ENCODE results near the gene IRF6. TPM values are rescaled to one million over a fixed set of nuclear protein-coding genes. Genes with fewer than 3 reads are reported as not detected.

IRF6 gene
- total RNA-seq, 1 donor, result 0.94 TPM

DNA sequence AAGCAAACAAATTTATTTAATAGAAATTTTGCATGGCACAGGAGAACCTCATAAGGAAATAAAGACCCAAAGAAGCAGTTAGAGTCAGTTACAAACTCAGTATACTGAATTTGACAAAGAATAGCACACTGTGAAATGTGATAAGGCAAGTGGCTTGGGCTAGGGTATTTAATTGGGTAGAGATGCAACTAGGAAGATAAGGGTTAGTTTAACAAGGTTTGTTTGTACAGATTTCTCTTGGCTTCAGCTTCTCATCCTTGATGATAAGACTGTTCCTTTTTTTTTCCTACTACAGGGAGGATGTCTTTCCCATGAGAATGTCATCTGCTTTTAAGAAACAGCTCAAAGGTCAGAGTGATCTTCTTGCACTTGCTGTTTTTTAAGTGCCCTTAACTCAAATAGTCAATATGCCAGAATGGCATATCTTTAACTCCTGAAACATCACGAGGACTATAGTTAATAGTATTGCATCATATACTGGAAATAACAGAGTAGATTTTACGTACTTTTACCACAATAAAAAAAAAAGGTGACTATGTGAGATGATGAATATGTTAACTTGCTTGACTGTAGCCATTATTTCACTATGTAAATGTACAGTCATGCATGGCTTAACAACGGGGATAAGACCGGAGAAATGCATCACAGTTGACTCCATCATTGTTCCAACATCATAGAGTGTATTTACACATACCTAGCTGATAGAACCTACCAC lies 59.3 kb downstream of the IRF6 start:
- no peaks in the 10 kb centered on the region for H3K9me3 ChIP-seq (ENCODE audit: low read depth, low read length)
- H3K27me3 ChIP-seq (ENCODE audit: insufficient read depth, low read length), result no peaks in the 10 kb centered on the region
- no peak overlapping the region for H3K4me3 ChIP-seq (ENCODE audit: low read length)
- H3K4me1 ChIP-seq (ENCODE audit: insufficient read depth, low read length), result peaks cover 39% of the 10 kb centered on the region

GRCh38 chr1:209743145-209743482 lies 62.8 kb downstream of the IRF6 start:
- H3K27me3 ChIP-seq (ENCODE audit: insufficient read depth, low read length), result no peaks in the 10 kb centered on the region
- no peak overlapping the region for H3K4me3 ChIP-seq (ENCODE audit: low read length)
- peaks cover 10% of the 10 kb centered on the region for H3K4me1 ChIP-seq (ENCODE audit: insufficient read depth, low read length)
- H3K9me3 ChIP-seq (ENCODE audit: low read depth, low read length), result no peaks in the 10 kb centered on the region

DNA sequence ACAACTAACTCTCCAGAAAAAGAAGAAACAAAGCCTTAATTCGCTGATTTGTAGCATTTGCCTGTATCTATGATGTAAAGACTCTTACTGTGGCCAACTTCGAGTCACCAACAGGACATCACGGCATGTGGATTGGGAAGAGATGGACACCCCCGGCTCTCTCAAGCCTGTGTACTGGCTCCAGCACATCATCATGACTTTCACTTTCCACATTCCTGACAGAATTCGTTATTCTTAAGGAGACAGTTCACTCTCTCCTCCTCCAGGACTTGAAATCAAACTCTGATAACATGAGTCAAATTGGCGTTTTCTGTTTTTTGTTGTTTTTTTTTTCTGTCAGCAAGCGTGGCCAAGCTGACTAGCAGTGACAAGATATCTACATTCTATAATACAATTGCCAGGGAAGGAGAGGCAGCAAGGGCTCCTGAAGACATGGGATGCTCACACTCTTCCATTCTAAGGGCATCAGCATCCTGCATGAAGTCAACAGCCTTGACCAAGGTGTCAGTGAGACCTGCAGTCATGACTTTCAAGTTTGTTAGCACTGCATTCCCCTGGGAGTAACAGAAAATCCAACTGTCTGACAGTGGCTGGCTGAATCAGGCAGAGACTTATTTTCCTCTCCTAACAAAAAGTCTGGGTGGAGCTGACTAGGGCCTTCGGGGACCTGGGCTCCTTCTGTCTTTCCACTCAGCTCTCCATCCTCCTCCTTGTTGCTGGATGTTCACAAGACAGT lies 63.4 kb downstream of the IRF6 start:
- Histone ChIP-seq H3K4me3 (ENCODE audit: low read length) (no peak overlapping the region), H3K9me3 (ENCODE audit: low read depth, low read length) (no peaks in the 10 kb centered on the region), H3K27me3 (ENCODE audit: insufficient read depth, low read length) (no peaks in the 10 kb centered on the region), H3K4me1 (ENCODE audit: insufficient read depth, low read length) (peaks cover 4% of the 10 kb centered on the region)

GRCh38 chr1:209741889-209742288 lies 64.1 kb downstream of the IRF6 start:
- Histone ChIP-seq H3K4me3 (ENCODE audit: low read length) (no peak overlapping the region), H3K4me1 (ENCODE audit: insufficient read depth, low read length) (no peaks in the 10 kb centered on the region), H3K27me3 (ENCODE audit: insufficient read depth, low read length) (no peaks in the 10 kb centered on the region), H3K9me3 (ENCODE audit: low read depth, low read length) (no peaks in the 10 kb centered on the region)

DNA sequence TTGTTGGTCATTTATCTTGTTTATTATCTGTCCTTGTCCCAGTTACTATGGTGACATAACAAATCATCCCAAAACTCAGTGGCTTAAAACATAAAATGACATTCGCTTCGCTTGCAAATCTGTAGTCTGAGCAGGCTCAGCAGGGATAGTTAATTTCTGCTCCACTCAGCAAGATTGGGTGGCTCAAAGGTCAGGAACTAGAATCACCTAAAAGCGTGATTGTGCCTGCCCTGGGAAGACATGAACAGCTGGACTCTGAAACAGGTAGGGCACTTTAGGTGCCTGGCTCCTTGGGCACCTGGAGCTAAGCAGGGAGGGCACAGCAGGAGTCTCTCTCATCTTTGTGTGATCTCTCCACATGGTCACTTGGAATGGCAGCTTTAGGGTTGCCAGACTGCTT lies 64.7 kb downstream of the IRF6 start:
- no peaks in the 10 kb centered on the region for H3K4me1 ChIP-seq (ENCODE audit: insufficient read depth, low read length)
- H3K9me3 ChIP-seq (ENCODE audit: low read depth, low read length), result no peaks in the 10 kb centered on the region
- H3K4me3 ChIP-seq (ENCODE audit: low read length), result no peak overlapping the region

GRCh38 chr1:209738270-209738669 lies 67.7 kb downstream of the IRF6 start:
- H3K4me3 ChIP-seq (ENCODE audit: low read length), result no peak overlapping the region
- no peaks in the 10 kb centered on the region for H3K27me3 ChIP-seq (ENCODE audit: insufficient read depth, low read length)
- H3K9me3 ChIP-seq (ENCODE audit: low read depth, low read length), result no peaks in the 10 kb centered on the region
- H3K4me1 ChIP-seq (ENCODE audit: insufficient read depth, low read length), result peaks cover 12% of the 10 kb centered on the region

More for the DNA sequence above, 64.7 kb downstream of the IRF6 start:
- no peaks in the 10 kb centered on the region for H3K27me3 ChIP-seq (ENCODE audit: insufficient read depth, low read length)

- H3K27me3 ChIP-seq (ENCODE audit: insufficient read depth, low read length), result no peaks in the 10 kb centered on the region
- peaks cover 12% of the 10 kb centered on the region for H3K4me1 ChIP-seq (ENCODE audit: insufficient read depth, low read length)
- H3K4me3 ChIP-seq (ENCODE audit: low read length), result no peak overlapping the region
- no peaks in the 10 kb centered on the region for H3K9me3 ChIP-seq (ENCODE audit: low read depth, low read length)
These were observed 68.8 kb downstream of the IRF6 start for GRCh38 chr1:209737118-209737505.

- Histone ChIP-seq H3K27me3 (ENCODE audit: insufficient read depth, low read length) (no peaks in the 10 kb centered on the region), H3K4me3 (ENCODE audit: low read length) (no peak overlapping the region), H3K4me1 (ENCODE audit: insufficient read depth, low read length) (peaks cover 12% of the 10 kb centered on the region), H3K9me3 (ENCODE audit: low read depth, low read length) (no peaks in the 10 kb centered on the region)
These were observed 69.3 kb downstream of the IRF6 start for GRCh38 chr1:209736490-209737117.

Other genes starting within 250 kb of the IRF6 start
- 0.10 TPM for gene CAMK1G, start 222.4 kb downstream of the IRF6 start, total RNA-seq
- 12.4 TPM for gene LAMB3, start 153.7 kb downstream of the IRF6 start, total RNA-seq
- gene G0S2, start 130.7 kb downstream of the IRF6 start, total RNA-seq, result 1,987 TPM
- 0.10 TPM for gene HSD11B1, start 101.3 kb downstream of the IRF6 start, total RNA-seq
- gene TRAF3IP3, start 50.1 kb downstream of the IRF6 start, total RNA-seq, result 92.5 TPM
- gene C1orf74, start 21.6 kb downstream of the IRF6 start, total RNA-seq, result 1.0 TPM
- 9.3 TPM for gene UTP25, start 21.8 kb upstream of the IRF6 start, total RNA-seq
- gene SYT14, start 132.1 kb upstream of the IRF6 start, total RNA-seq, result under 0.01 TPM